LNCAP (cell line): Measurements from ENCODE around the gene SLC30A7.

ENCODE experiments used
- TF ChIP-seq, protein P1 (sequence below): fragments of 450-650 bp; IDR thresholded peaks from 2 replicates; pipeline ENCODE4 v1.5.1; 2017; ENCODE audit warnings: mild to moderate bottlenecking

The SLC30A7 gene

DNA sequence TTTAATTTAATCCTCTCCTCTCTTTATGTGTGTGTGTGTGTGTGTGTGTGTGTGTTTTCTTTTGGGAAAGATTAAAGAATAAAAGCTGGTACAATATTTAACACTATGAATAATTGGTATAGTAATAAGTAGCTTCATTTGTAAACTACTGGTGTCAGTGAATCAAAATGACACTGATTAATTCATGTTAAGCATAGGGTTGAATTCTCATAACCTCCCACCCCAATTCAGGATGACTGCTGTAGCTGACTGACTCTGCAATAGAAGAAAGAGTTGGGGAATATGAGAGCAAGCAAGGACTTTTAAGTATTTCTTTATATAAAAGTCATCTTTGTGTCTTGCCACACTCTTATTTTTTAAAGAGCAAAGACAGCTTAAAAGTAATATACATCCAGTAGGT lies 13.1 kb downstream of the SLC30A7 start:
- TF ChIP-seq, protein P1, sequence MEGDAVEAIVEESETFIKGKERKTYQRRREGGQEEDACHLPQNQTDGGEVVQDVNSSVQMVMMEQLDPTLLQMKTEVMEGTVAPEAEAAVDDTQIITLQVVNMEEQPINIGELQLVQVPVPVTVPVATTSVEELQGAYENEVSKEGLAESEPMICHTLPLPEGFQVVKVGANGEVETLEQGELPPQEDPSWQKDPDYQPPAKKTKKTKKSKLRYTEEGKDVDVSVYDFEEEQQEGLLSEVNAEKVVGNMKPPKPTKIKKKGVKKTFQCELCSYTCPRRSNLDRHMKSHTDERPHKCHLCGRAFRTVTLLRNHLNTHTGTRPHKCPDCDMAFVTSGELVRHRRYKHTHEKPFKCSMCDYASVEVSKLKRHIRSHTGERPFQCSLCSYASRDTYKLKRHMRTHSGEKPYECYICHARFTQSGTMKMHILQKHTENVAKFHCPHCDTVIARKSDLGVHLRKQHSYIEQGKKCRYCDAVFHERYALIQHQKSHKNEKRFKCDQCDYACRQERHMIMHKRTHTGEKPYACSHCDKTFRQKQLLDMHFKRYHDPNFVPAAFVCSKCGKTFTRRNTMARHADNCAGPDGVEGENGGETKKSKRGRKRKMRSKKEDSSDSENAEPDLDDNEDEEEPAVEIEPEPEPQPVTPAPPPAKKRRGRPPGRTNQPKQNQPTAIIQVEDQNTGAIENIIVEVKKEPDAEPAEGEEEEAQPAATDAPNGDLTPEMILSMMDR, result no peak

DNA sequence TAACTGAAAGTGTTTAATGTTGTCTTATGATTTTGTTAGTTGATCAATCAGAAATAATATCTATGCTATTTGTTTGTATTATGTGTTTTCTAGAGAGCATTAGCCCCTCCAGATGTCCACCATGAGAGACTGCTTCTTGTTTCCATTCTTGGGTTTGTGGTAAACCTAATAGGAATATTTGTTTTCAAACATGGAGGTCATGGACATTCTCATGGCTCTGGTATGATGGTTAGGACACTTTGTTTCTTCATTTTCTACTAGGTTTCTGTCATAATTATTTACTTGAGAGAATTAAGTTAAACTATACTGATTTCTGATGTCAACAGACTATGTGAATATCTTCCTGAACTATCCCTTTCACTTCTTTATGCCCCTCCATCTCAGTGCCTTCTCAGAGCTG lies 16.1 kb downstream of the SLC30A7 start:
- TF ChIP-seq, protein P1, result no peak

DNA sequence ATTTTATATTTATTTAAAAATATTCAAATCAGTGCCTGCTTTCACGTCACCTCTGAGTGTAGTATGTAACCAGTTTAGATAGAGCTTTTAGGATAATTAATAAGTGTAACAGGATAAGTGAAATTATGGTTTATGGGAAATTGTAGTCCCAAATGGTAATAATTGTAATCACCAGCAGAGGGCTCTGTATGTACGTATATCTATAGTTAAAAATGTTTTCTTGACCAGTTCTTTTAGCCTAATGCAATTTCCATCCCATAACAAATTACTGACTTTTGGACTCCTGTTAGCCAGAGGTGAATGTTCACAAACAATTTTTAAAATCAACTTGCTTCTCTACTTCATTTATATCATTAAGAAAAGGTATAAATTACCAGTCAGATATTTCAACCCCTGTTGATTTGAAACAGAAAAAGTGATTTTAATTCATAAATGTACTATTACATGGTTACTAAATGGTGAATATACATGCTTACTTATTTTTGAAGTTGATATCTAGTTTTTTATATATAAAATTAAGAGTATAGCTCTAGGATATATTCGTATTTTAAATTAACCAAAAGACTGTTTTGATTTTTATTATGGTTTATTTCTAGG lies 25.3 kb downstream of the SLC30A7 start:
- TF ChIP-seq, protein P1, result peak; percentile 60; the same call in 1 of the 2 replicates

DNA sequence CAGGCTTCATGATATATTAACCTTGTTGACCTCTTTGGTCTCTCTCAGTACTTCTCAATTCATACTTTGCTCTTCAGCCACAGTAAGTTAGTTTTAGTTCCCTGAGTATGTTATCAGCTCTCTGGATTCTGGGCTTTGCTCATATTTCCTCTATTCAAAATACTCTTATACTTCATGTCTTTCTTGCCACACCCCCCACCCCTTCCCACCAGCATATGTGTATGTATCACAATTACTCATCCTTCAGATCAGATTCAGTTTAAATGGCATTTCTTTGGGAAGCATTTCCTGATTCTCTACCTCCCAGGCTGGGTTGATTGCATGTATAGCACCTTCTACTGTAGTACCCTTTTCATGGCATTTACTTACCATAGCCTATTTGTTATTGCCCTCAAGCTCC lies 28.3 kb downstream of the SLC30A7 start:
- TF ChIP-seq, protein P1, result no peak

DNA sequence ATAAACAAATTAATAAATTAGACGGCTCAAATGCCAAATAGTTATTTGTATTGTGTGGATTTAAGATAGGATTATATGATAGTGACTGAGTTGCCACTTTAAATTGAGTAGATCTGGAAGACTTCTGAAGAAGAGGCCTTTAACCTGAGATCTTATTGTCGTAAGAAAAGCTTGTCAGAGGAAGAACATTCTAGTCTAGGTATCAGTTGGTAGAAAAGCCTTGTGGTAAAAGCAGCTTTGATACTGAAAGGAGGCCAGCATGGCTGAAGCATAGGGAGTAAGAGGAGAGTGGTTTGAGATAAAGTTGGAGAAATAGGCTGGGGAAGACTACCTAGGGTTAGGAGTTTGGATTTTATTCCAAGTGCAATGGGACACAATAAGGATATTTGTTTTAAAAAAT lies 29.1 kb downstream of the SLC30A7 start:
- TF ChIP-seq, protein P1, result no peak

DNA sequence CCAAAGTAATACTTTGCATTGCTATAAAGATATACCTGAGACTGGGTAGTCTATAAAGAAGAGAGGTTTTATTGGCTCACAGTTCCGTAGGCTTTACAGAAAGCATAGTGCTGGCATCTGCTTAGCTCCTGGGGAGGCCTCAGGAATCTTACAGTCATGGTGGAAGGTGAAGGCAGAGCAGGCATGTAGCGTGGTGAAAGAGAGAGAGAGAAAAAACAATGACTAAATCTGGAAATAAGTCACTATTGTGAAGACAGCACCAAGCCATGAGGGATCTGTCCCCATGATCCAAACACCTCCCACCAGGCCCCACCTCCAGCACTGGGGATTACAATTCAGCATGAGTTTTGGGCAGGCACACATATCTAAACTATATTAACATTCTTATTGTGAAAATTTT lies 30.4 kb downstream of the SLC30A7 start:
- TF ChIP-seq, protein P1, result no peak

DNA sequence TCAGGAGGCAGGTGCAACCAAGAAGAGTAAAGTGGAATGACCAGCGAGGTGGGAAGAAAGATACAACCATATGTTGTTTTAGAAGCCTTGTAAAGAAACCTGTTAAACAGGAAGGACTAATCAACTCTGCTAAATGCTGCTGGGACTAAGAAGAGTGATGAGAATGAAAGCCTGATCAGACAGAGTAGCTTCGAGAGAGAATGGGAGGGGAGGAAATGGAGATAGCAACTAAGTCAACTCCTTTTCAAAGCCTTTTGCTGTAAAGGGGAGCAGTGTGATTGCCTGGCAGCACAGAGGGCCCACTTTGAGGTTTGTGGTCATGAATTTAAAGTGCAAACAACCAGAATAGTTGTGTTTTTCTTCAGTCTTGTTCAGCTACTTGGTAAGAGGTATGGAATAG lies 31.4 kb downstream of the SLC30A7 start:
- TF ChIP-seq, protein P1, result no peak

DNA sequence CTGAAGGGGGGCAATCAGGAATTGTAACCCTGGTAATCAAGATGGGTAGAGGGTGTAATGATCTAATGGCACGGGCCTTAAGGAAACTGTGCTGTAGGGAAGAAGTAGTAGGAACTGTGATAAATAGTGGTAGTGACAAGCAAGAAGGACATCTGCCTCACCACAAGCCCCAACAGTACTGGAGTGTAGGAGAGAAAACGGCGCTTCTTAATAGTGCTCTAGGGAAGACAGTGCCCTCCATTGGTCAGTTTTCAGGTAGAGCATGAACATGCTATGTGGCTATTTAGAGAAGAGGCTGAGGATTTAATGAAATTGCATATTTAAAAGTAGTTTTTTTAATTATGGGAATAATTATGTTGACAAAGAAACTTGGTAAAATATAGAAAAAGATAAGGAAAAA lies 32.2 kb downstream of the SLC30A7 start:
- TF ChIP-seq, protein P1, result no peak; the same call in 1 of the 2 replicates
